ENCODE data around the gene PROS1. TPM values are rescaled to one million over a fixed set of nuclear protein-coding genes. Genes with fewer than 3 reads are reported as not detected.
"Not testable (repeated sequence)": the region's sequence is repeated elsewhere in the genome, so short reads cannot be mapped to it uniquely, and the experiment has no call there.

Gene PROS1
- polyA plus RNA-seq, 1 donor from 2014 or later, result 2.8 TPM

DNA sequence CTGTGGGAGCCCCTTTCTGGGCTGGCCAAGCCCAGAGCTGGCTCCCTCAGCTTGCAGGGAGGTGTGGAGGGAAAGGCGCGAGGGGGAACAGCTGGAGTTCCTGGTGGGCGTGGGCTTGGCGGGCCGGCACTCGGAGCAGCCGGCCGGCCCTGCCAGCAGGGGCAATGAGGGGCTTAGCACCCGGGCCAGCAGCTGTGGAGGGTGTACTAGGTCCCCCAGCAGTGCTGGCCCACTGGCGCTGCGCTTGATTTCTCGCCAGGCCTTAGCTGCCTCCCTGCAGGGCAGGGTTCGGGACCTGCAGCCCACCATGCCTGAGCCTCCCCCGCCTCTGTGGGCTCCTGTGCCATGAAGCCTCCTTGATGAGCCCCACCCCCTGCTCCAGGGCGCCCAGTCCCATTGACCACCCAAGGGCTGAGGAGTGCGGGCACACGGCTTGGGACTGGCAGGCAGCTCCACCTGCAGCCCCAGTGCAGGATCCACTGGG lies 56.1 kb downstream of the PROS1 start:
- not testable (repeated sequence) for H3K9ac ChIP-seq (ENCODE audit: low read length); H3K4me3 ChIP-seq (ENCODE audit: low read length); H3K79me2 ChIP-seq (replicated peaks; ENCODE audit: insufficient read depth, low read length); H3F3A ChIP-seq (ENCODE audit: insufficient read depth, low read length, poor library complexity, severe bottlenecking); H3K27me3 ChIP-seq (ENCODE audit: insufficient read depth, low read depth, low read length); H3K9me3 ChIP-seq (ENCODE audit: low read length); H3K27ac ChIP-seq (ENCODE audit: low read length); H3K4me2 ChIP-seq (ENCODE audit: low read length); H3K36me3 ChIP-seq (ENCODE audit: insufficient read depth, low read length); H4K20me1 ChIP-seq (ENCODE audit: insufficient read depth); H3K9me2 ChIP-seq (ENCODE audit: insufficient read depth, low read length); H2AFZ ChIP-seq (ENCODE audit: low read depth, low read length)

DNA sequence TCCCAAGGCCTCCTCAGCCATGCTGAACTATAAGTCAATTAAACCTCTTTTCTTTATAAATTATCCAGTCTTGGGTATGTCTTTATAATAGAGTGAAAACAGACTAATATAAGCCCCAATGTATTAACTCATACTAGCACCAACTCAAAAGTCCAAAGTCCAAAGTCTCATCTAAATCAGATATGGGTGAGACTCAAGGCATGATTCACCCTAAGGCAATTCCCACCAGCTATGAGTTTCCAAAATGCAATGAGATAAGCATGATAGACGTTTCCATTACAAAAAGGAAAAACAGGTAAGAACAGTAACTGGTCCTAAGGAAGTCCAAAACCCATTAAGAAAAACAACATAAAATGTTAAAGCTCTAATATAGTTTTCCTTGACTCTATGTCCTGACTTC lies 60.1 kb downstream of the PROS1 start:
- H3K27ac ChIP-seq (ENCODE audit: low read length); H3K4me3 ChIP-seq (ENCODE audit: low read length); H3K9me2 ChIP-seq (ENCODE audit: insufficient read depth, low read length); H3K4me2 ChIP-seq (ENCODE audit: low read length); H3K9me3 ChIP-seq (ENCODE audit: low read length); H3K9ac ChIP-seq (ENCODE audit: low read length); H3K36me3 ChIP-seq (ENCODE audit: insufficient read depth, low read length); H3K27me3 ChIP-seq (ENCODE audit: insufficient read depth, low read depth, low read length); H3F3A ChIP-seq (ENCODE audit: insufficient read depth, low read length, poor library complexity, severe bottlenecking); H3K79me2 ChIP-seq (replicated peaks; ENCODE audit: insufficient read depth, low read length); H4K20me1 ChIP-seq (ENCODE audit: insufficient read depth); H2AFZ ChIP-seq (ENCODE audit: low read depth, low read length): not testable (repeated sequence)

DNA sequence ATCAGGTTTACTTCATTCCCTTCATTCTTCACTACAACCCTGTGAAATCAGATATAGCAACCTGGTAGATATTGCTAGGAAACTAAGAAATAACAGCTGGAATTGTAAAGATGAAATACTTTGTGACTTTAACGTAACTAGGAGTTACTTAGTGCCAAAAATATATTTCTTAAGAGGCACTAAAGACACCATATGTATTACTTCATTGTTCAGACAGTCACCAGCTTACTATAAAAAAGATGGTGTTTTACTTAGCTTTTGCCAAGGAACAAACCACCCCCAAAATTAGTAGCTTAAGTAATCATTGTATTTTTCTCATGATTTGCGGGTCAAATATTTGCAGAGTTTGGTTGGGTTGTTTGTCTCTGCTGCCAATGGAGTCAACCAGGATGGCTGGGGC lies 62.5 kb downstream of the PROS1 start:
- H3K9me3 ChIP-seq (ENCODE audit: low read length), result no peaks in the 10 kb centered on the region
- H3F3A ChIP-seq (ENCODE audit: insufficient read depth, low read length, poor library complexity, severe bottlenecking), result no peaks in the 10 kb centered on the region
- no peaks in the 10 kb centered on the region for H4K20me1 ChIP-seq (ENCODE audit: insufficient read depth)
- no peak overlapping the region for H2AFZ ChIP-seq (ENCODE audit: low read depth, low read length)
- no peak for TF ChIP-seq SMC3 (conservative IDR thresholded peaks at IDR 0.05; ENCODE audit: poor library complexity)
- TF ChIP-seq, protein P1, sequence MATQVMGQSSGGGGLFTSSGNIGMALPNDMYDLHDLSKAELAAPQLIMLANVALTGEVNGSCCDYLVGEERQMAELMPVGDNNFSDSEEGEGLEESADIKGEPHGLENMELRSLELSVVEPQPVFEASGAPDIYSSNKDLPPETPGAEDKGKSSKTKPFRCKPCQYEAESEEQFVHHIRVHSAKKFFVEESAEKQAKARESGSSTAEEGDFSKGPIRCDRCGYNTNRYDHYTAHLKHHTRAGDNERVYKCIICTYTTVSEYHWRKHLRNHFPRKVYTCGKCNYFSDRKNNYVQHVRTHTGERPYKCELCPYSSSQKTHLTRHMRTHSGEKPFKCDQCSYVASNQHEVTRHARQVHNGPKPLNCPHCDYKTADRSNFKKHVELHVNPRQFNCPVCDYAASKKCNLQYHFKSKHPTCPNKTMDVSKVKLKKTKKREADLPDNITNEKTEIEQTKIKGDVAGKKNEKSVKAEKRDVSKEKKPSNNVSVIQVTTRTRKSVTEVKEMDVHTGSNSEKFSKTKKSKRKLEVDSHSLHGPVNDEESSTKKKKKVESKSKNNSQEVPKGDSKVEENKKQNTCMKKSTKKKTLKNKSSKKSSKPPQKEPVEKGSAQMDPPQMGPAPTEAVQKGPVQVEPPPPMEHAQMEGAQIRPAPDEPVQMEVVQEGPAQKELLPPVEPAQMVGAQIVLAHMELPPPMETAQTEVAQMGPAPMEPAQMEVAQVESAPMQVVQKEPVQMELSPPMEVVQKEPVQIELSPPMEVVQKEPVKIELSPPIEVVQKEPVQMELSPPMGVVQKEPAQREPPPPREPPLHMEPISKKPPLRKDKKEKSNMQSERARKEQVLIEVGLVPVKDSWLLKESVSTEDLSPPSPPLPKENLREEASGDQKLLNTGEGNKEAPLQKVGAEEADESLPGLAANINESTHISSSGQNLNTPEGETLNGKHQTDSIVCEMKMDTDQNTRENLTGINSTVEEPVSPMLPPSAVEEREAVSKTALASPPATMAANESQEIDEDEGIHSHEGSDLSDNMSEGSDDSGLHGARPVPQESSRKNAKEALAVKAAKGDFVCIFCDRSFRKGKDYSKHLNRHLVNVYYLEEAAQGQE (IDR thresholded peaks at IDR 0.05; ENCODE audit: borderline replicate concordance), result no peak
- TF ChIP-seq TAF1 (IDR thresholded peaks at IDR 0.05; ENCODE audit: low read depth), result no peak
- TF ChIP-seq, protein P2, sequence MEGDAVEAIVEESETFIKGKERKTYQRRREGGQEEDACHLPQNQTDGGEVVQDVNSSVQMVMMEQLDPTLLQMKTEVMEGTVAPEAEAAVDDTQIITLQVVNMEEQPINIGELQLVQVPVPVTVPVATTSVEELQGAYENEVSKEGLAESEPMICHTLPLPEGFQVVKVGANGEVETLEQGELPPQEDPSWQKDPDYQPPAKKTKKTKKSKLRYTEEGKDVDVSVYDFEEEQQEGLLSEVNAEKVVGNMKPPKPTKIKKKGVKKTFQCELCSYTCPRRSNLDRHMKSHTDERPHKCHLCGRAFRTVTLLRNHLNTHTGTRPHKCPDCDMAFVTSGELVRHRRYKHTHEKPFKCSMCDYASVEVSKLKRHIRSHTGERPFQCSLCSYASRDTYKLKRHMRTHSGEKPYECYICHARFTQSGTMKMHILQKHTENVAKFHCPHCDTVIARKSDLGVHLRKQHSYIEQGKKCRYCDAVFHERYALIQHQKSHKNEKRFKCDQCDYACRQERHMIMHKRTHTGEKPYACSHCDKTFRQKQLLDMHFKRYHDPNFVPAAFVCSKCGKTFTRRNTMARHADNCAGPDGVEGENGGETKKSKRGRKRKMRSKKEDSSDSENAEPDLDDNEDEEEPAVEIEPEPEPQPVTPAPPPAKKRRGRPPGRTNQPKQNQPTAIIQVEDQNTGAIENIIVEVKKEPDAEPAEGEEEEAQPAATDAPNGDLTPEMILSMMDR (IDR thresholded peaks at IDR 0.05; ENCODE audit: poor library complexity, severe bottlenecking), result no peak
- TF ChIP-seq POLR2AphosphoS5 (IDR thresholded peaks at IDR 0.05), result no peak
- TF ChIP-seq EP300 (conservative IDR thresholded peaks at IDR 0.05; ENCODE audit: poor library complexity, severe bottlenecking), result no peak
- TF ChIP-seq EZH2 (IDR thresholded peaks at IDR 0.05; ENCODE audit: borderline replicate concordance, insufficient read depth, low read length, poor library complexity, severe bottlenecking), result no peak
- TF ChIP-seq MXI1 (conservative IDR thresholded peaks at IDR 0.05; ENCODE audit: poor library complexity, severe bottlenecking), result no peak
- no peak for TF ChIP-seq RAD21 (conservative IDR thresholded peaks at IDR 0.05)
- H3K9me2 ChIP-seq (ENCODE audit: insufficient read depth, low read length), result no peaks in the 10 kb centered on the region
- H3K4me3 ChIP-seq (ENCODE audit: low read length), result no peak overlapping the region
- no peaks in the 10 kb centered on the region for H3K79me2 ChIP-seq (replicated peaks; ENCODE audit: insufficient read depth, low read length)
- no peak overlapping the region for H3K4me2 ChIP-seq (ENCODE audit: low read length)
- no peak overlapping the region for H3K9ac ChIP-seq (ENCODE audit: low read length)
- no peaks in the 10 kb centered on the region for H3K36me3 ChIP-seq (ENCODE audit: insufficient read depth, low read length)
- no peaks in the 10 kb centered on the region for H3K27me3 ChIP-seq (ENCODE audit: insufficient read depth, low read depth, low read length)
- no peak overlapping the region for H3K27ac ChIP-seq (ENCODE audit: low read length)

Measured in neural cell (in vitro differentiated cells).